Liver (tissue), 9 donors: Measurements from ENCODE around the gene ZNF341. TPM values are rescaled to one million over a fixed set of nuclear protein-coding genes. Genes with fewer than 3 reads are reported as not detected.

Source experiments
- DNase-seq: peaks from one replicate; pipeline ENCODE4 v3.0.0-alpha.2; 2017; ENCODE audit warnings: low spot score
- H3K27ac ChIP-seq, 2 donors: one replicate each; pipeline ENCODE4 v1.7.0; 2013; ENCODE audit warnings: inconsistent platforms in 2 of 2, low read length in 2 of 2, control low read depth in 1 of 2, low read depth in 1 of 2, mild to moderate bottlenecking in 1 of 2
- H3K27me3 ChIP-seq, 4 donors: one replicate each; pipeline versions ENCODE4 v1.6.1 to v1.7.0; 2013; ENCODE audit warnings: low read length in 3 of 4, inconsistent platforms in 1 of 4, mild to moderate bottlenecking in 1 of 4, moderate library complexity in 1 of 4; ENCODE audit not compliant: control insufficient read depth in 4 of 4, insufficient read depth in 4 of 4
- H3K36me3 ChIP-seq, 4 donors: one replicate each; pipeline versions ENCODE4 v1.6.1 to v1.7.0; 2013; ENCODE audit warnings: low read length in 3 of 4, mild to moderate bottlenecking in 3 of 4, low read depth in 1 of 4, moderate library complexity in 1 of 4; ENCODE audit not compliant: control insufficient read depth in 4 of 4, insufficient read depth in 3 of 4
- H3K4me1 ChIP-seq, 4 donors: one replicate each; pipeline versions ENCODE4 v1.6.1 to v1.7.0; 2013; ENCODE audit warnings: low read length in 3 of 4, mild to moderate bottlenecking in 3 of 4, moderate library complexity in 1 of 4; ENCODE audit not compliant: control insufficient read depth in 4 of 4, insufficient read depth in 4 of 4
- H3K4me3 ChIP-seq, 3 donors: one replicate each; pipeline versions ENCODE4 v1.6.1 to v1.7.0; 2013; ENCODE audit warnings: low read length in 3 of 3, control low read depth in 1 of 3, low read depth in 1 of 3, mild to moderate bottlenecking in 1 of 3
- H3K9ac ChIP-seq, 2 donors: one replicate each; pipeline ENCODE4 v1.7.0; 2013; ENCODE audit warnings: low read length in 2 of 2, mild to moderate bottlenecking in 2 of 2, moderate library complexity in 2 of 2, control low read depth in 1 of 2, low read depth in 1 of 2
- H3K9me3 ChIP-seq, 4 donors: one replicate each; pipeline versions ENCODE4 v1.6.1 to v1.7.0; 2013; ENCODE audit warnings: low read length in 3 of 4; ENCODE audit not compliant: control insufficient read depth in 4 of 4
- EGR1 ChIP-seq, 2 donors: IDR thresholded peaks; 2 replicates each; pipeline ENCODE4 v1.6.1; 2016 to 2018; ENCODE audit warnings: antibody characterized with exemption in 2 of 2, low read depth in 2 of 2
- FOXA1 ChIP-seq: IDR thresholded peaks from 2 replicates; pipeline ENCODE4 v1.6.1; 2016; ENCODE audit warnings: antibody characterized with exemption
- GABPA ChIP-seq, 2 donors: IDR thresholded peaks in 1 of 2; conservative IDR thresholded peaks in 1 of 2; 2 replicates each; pipeline ENCODE4 v1.6.1; 2016; ENCODE audit warnings: antibody characterized with exemption in 2 of 2, mild to moderate bottlenecking in 1 of 2, moderate library complexity in 1 of 2
- HNF4A ChIP-seq, 2 donors: conservative IDR thresholded peaks; 2 replicates each; pipeline ENCODE4 v1.6.1; 2016; ENCODE audit warnings: antibody characterized with exemption in 2 of 2, mild to moderate bottlenecking in 2 of 2
- HNF4G ChIP-seq: IDR thresholded peaks from 2 replicates; pipeline ENCODE4 v1.6.1; 2016; ENCODE audit warnings: antibody characterized with exemption
- JUND ChIP-seq, 2 donors: IDR thresholded peaks; 2 replicates each; pipeline ENCODE4 v1.6.1; 2016; ENCODE audit warnings: antibody characterized with exemption in 2 of 2
- MAX ChIP-seq: IDR thresholded peaks from 2 replicates; pipeline ENCODE4 v1.6.1; 2016; ENCODE audit warnings: antibody characterized with exemption
- NR2F2 ChIP-seq: IDR thresholded peaks from 2 replicates; pipeline ENCODE4 v1.6.1; 2016; ENCODE audit warnings: antibody characterized with exemption
- RAD21 ChIP-seq, 2 donors: IDR thresholded peaks; 2 replicates each; pipeline ENCODE4 v1.6.1; 2016; ENCODE audit warnings: antibody characterized with exemption in 2 of 2, mild to moderate bottlenecking in 2 of 2
- RXRA ChIP-seq, 2 donors: IDR thresholded peaks; 2 replicates each; pipeline ENCODE4 v1.6.1; 2017 to 2018; ENCODE audit warnings: antibody characterized with exemption in 2 of 2, mild to moderate bottlenecking in 1 of 2
- SP1 ChIP-seq: IDR thresholded peaks from 2 replicates; pipeline ENCODE4 v1.6.1; 2018; ENCODE audit warnings: antibody characterized with exemption, mild to moderate bottlenecking
- TAF1 ChIP-seq: conservative IDR thresholded peaks from 2 replicates; pipeline ENCODE4 v1.6.1; 2016; ENCODE audit warnings: antibody characterized with exemption, mild to moderate bottlenecking
- YY1 ChIP-seq: IDR thresholded peaks from 2 replicates; pipeline ENCODE4 v1.6.1; 2016; ENCODE audit warnings: antibody characterized with exemption, mild to moderate bottlenecking
- ZBTB33 ChIP-seq: IDR thresholded peaks from 2 replicates; pipeline ENCODE4 v1.6.1; 2016; ENCODE audit warnings: antibody characterized with exemption
- WGBS: extraction: QIAGEN DNeasy Blood & Tissue Kit; methylation state at CpG from one replicate; pipeline ENCODE4 v1.1.7; 2013; 5-methylcytosine and 5-hydroxymethylcytosine counted together
- polyA plus RNA-seq, 2 donors: library from polyadenylated mRNA; stranded (reverse) in 1 of 2; unstranded in 1 of 2; fragments of 200-250 nt in 1 of 2; fragments of >200 nt in 1 of 2; fragmentation: Nextera tagmentation in 1 of 2; extraction: Ambion mirVana in 1 of 2; gene quantifications; one replicate each; pipeline versions ENCODE4 v1.2.1 to v1.2.3, GENCODE V29; 2013 to 2015
- total RNA-seq, 2 donors: library from RNA; depleted of rRNA; stranded (reverse); fragments of >200 nt; gene quantifications; one replicate each; pipeline ENCODE4 v1.2.3, GENCODE V29; 2014
- TF ChIP-seq, protein P1 (sequence below): IDR thresholded peaks from 2 replicates; pipeline ENCODE4 v1.6.1; 2016; ENCODE audit warnings: antibody characterized with exemption, mild to moderate bottlenecking
- TF ChIP-seq, protein P2 (sequence below): fragments of 150-350 bp; IDR thresholded peaks from 2 replicates; pipeline ENCODE4 v1.5.1; 2017; ENCODE audit warnings: improper control_type of control experiment, low read depth, low read length; ENCODE audit not compliant: missing input control
- donor health status: healthy.
- donor health status: healthy.
- donor health status: healthy.
- donor health status: healthy.
- donor health status: healthy.

The ZNF341 gene
- total and polyA plus RNA-seq, 4 donors: 0.69 to 1.1 (median 0.82) TPM

DNA sequence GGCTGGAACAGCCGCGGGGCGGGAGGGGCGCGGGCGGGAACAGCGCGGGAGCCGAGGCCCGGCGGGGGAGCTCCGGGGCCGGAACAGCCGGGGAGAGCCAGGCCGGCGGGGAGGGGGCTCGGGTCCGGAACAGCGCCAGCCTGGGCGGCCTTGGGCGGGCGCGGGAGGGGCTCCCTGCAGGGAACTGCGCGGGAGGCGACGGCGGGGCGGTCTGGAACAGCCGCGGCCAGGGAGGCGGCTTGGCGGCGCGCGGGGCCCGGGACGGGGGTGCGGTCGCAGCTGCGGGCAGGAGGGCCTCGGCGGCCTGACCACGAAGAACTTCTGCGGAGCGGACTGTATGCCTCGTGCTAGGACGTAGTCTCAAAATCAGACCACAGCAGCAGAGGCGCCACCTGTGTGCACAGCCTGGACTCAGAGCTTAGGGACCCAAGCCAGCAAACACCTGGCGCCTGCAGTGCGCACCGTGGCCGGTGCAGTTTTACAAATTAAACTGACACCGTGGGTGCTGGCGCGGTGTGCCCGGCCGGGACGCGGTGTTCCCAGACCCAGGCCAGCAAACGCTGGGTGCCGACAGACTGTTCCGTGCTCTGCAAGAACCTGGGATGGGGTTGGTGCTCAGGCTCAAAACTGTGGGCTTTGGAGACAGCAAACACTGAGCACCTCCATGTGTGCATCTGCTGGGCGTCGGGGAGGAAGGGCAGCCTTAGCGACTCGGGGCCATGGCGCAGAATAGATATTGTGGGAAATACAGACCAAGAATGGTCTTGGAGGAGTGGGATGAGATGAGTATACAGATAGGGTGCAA lies 572 bp downstream of the ZNF341 start:
- 1% methylated on average over 68 of the region's 68 CpGs for WGBS
- Histone ChIP-seq H3K27me3 (no peaks in the 10 kb centered on the region), H3K9ac (peak overlapping the region in 1 of 2 donors; percentile 19), H3K36me3 (no peaks in the 10 kb centered on the region), H3K9me3 (peaks cover 2 to 7% (median 5%) of the 10 kb centered on the region in 4 donors), H3K27ac (peak overlapping the region; percentile 90 to 97), H3K4me3 (peak overlapping the region; percentile 49 to 69 (median 68)), H3K4me1 (peaks cover 14 to 26% (median 20%) of the 10 kb centered on the region in 4 donors)
- TF ChIP-seq NR2F2 (no peak), FOXA1 (no peak), TAF1 (no peak), GABPA (IDR thresholded peaks at IDR 0.05 in 1 of 2, conservative IDR thresholded peaks at IDR 0.05 in 1 of 2) (no peak), RAD21 (IDR thresholded peaks at IDR 0.05) (no peak), SP1 (peak; percentile 67), ZBTB33 (peak; percentile 44), RXRA (IDR thresholded peaks at IDR 0.05) (no peak), YY1 (peak; percentile 23)
- TF ChIP-seq, protein P1, sequence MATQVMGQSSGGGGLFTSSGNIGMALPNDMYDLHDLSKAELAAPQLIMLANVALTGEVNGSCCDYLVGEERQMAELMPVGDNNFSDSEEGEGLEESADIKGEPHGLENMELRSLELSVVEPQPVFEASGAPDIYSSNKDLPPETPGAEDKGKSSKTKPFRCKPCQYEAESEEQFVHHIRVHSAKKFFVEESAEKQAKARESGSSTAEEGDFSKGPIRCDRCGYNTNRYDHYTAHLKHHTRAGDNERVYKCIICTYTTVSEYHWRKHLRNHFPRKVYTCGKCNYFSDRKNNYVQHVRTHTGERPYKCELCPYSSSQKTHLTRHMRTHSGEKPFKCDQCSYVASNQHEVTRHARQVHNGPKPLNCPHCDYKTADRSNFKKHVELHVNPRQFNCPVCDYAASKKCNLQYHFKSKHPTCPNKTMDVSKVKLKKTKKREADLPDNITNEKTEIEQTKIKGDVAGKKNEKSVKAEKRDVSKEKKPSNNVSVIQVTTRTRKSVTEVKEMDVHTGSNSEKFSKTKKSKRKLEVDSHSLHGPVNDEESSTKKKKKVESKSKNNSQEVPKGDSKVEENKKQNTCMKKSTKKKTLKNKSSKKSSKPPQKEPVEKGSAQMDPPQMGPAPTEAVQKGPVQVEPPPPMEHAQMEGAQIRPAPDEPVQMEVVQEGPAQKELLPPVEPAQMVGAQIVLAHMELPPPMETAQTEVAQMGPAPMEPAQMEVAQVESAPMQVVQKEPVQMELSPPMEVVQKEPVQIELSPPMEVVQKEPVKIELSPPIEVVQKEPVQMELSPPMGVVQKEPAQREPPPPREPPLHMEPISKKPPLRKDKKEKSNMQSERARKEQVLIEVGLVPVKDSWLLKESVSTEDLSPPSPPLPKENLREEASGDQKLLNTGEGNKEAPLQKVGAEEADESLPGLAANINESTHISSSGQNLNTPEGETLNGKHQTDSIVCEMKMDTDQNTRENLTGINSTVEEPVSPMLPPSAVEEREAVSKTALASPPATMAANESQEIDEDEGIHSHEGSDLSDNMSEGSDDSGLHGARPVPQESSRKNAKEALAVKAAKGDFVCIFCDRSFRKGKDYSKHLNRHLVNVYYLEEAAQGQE: no peak
- DNase-seq: no peak

- 55% methylated on average over 6 of the region's 6 CpGs for WGBS
- H3K9me3 ChIP-seq: peaks cover 2 to 7% (median 6%) of the 10 kb centered on the region in 4 donors
- DNase-seq: no peak
- H3K36me3 ChIP-seq: no peaks in the 10 kb centered on the region
- H3K4me3 ChIP-seq: no peak overlapping the region
- peak overlapping the region; percentile 72 to 73 for H3K27ac ChIP-seq
- H3K9ac ChIP-seq: peak overlapping the region in 1 of 2 donors; percentile 47
- peaks cover 14 to 26% (median 20%) of the 10 kb centered on the region in 4 donors for H3K4me1 ChIP-seq
- no peaks in the 10 kb centered on the region for H3K27me3 ChIP-seq
- TF ChIP-seq MAX: peak; percentile 34
- peak; percentile 8 to 53 for TF ChIP-seq HNF4A (conservative IDR thresholded peaks at IDR 0.05)
- TF ChIP-seq NR2F2: peak; percentile 87
- TF ChIP-seq TAF1: no peak
- TF ChIP-seq FOXA1: no peak
- no peak for TF ChIP-seq EGR1 (IDR thresholded peaks at IDR 0.05; ENCODE audit: low read depth in 2 of 2)
- TF ChIP-seq HNF4G: no peak
- TF ChIP-seq, protein P1: no peak
- peak; percentile 15 for TF ChIP-seq YY1
- peak; percentile 17 to 38 for TF ChIP-seq RAD21 (IDR thresholded peaks at IDR 0.05)
- TF ChIP-seq JUND (IDR thresholded peaks at IDR 0.05): peak in 1 of 2 donors; percentile 39
- TF ChIP-seq, protein P2, sequence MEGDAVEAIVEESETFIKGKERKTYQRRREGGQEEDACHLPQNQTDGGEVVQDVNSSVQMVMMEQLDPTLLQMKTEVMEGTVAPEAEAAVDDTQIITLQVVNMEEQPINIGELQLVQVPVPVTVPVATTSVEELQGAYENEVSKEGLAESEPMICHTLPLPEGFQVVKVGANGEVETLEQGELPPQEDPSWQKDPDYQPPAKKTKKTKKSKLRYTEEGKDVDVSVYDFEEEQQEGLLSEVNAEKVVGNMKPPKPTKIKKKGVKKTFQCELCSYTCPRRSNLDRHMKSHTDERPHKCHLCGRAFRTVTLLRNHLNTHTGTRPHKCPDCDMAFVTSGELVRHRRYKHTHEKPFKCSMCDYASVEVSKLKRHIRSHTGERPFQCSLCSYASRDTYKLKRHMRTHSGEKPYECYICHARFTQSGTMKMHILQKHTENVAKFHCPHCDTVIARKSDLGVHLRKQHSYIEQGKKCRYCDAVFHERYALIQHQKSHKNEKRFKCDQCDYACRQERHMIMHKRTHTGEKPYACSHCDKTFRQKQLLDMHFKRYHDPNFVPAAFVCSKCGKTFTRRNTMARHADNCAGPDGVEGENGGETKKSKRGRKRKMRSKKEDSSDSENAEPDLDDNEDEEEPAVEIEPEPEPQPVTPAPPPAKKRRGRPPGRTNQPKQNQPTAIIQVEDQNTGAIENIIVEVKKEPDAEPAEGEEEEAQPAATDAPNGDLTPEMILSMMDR: no peak
- no peak for TF ChIP-seq GABPA (IDR thresholded peaks at IDR 0.05 in 1 of 2, conservative IDR thresholded peaks at IDR 0.05 in 1 of 2)
- TF ChIP-seq RXRA (IDR thresholded peaks at IDR 0.05): peak; percentile 40 to 51
Observed at GRCh38 chr20:33733654-33734576, 2.1 kb downstream of the ZNF341 start.
